Brain microvascular endothelial cell (primary cell): ENCODE measurements around the gene ARHGAP10.
A peak's percentile ranks its signal among the peaks of the same experiment; 100 is the strongest.

Experiments used
- DNase-seq: peaks from one replicate; pipeline ENCODE4 v3.0.0-alpha.2; 2020
- H3K27ac ChIP-seq: fragments of 250-450 bp; sonication (Bioruptor Pico); 2 replicates; pipeline ENCODE4 v1.5.1; 2020; ENCODE audit warnings: mild to moderate bottlenecking, moderate library complexity
- H3K27me3 ChIP-seq: fragments of 250-450 bp; sonication (Bioruptor Pico); replicated peaks from 2 replicates; pipeline ENCODE4 v1.5.1; 2020; ENCODE audit warnings: mild to moderate bottlenecking
- H3K36me3 ChIP-seq: fragments of 250-450 bp; sonication (Bioruptor Pico); replicated peaks from 2 replicates; pipeline ENCODE4 v1.5.1; 2020; ENCODE audit warnings: mild to moderate bottlenecking
- H3K4me3 ChIP-seq: 2 replicates; pipeline ENCODE4 v1.5.1; 2011; ENCODE audit warnings: low read depth, mild to moderate bottlenecking, control low read depth, low read length, moderate library complexity
- in situ Hi-C: cut with HindIII; loops from 2 replicates; pipeline ENCODE4 v1.10.0; 2017; ENCODE audit warnings: low sequenced_read_pairs, low pct_ligation_motif_present
- TF ChIP-seq, protein P1 (sequence below): IDR thresholded peaks from 2 replicates; pipeline ENCODE4 v1.5.1; 2011; ENCODE audit warnings: low read depth, mild to moderate bottlenecking, moderate library complexity, low read length, control low read depth, inconsistent platforms; ENCODE audit errors: missing control alignments

The ARHGAP10 gene

DNA sequence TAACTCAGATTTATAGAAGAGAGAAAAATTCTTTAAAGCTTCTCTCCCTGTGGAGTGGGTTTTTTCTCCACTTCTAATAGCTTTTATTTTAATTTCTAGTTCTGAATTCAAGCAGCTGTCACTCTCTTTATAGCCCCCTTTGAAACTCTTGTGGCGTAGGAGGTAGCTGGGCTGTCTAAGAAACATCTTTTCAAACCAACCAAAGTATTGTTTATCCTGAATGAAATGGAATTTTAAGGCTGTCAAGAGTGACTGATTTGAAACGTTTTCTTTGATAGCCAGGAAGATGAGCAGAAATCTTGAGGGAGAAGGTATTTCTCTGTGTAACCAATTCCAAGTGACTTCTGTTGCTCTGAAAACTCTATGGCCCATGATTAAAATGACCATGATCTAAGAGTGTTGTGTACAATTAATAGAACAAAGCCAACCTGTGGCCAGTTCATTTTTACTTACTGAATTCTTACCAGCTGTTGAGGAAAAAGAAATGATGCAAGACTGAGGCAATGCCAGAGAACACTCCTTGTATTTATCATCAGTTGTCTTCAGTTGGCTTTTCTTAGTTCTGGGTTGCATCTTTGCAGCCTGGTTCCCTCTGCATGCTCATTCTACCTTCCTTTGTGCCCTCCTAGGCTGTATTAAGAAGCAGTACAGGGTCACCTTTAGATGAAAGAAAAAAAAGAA, 298.4 kb downstream of the ARHGAP10 start:
- H3K36me3 ChIP-seq, result no peaks in the 10 kb centered on the region
- DNase-seq, result no peak
- no peaks in the 10 kb centered on the region for H3K27me3 ChIP-seq
- in situ Hi-C loops, result no loop called here
- no peak overlapping the region for H3K27ac ChIP-seq
- TF ChIP-seq, protein P1, sequence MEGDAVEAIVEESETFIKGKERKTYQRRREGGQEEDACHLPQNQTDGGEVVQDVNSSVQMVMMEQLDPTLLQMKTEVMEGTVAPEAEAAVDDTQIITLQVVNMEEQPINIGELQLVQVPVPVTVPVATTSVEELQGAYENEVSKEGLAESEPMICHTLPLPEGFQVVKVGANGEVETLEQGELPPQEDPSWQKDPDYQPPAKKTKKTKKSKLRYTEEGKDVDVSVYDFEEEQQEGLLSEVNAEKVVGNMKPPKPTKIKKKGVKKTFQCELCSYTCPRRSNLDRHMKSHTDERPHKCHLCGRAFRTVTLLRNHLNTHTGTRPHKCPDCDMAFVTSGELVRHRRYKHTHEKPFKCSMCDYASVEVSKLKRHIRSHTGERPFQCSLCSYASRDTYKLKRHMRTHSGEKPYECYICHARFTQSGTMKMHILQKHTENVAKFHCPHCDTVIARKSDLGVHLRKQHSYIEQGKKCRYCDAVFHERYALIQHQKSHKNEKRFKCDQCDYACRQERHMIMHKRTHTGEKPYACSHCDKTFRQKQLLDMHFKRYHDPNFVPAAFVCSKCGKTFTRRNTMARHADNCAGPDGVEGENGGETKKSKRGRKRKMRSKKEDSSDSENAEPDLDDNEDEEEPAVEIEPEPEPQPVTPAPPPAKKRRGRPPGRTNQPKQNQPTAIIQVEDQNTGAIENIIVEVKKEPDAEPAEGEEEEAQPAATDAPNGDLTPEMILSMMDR, result no peak
- H3K4me3 ChIP-seq, result no peak overlapping the region

DNA sequence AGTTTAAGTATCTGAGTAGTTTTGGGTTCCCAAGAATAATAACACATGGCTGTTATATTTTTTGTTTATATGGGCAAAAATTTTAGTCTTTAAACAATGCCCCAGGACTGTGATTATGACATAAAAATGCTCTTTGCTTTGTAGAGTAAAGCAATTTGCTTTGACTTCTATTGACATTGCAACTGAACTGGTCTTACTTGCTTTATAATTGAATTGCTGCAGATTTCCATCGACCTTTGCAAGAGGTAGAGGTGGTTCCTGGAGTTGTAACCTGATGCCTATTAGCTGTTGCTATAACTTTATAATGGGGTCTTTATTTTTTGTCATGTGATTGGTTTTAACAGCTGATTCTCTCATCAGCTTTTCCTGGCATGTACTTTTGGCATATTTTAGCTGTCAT, 302.9 kb downstream of the ARHGAP10 start:
- Histone ChIP-seq H3K27me3 (no peaks in the 10 kb centered on the region), H3K27ac (no peak overlapping the region), H3K36me3 (no peaks in the 10 kb centered on the region), H3K4me3 (no peak overlapping the region)
- no peak for DNase-seq
- in situ Hi-C loops, result no loop called here
- TF ChIP-seq, protein P1, result no peak

GRCh38 chr4:148041606-148042329, 309.9 kb downstream of the ARHGAP10 start:
- in situ Hi-C loops, result no loop called here
- no peaks in the 10 kb centered on the region for H3K27me3 ChIP-seq
- H3K27ac ChIP-seq, result no peak overlapping the region
- H3K36me3 ChIP-seq, result no peaks in the 10 kb centered on the region
- TF ChIP-seq, protein P1, result no peak
- no peak for DNase-seq
- no peak overlapping the region for H3K4me3 ChIP-seq

- no peak overlapping the region for H3K27ac ChIP-seq
- H3K36me3 ChIP-seq, result peaks cover 4% of the 10 kb centered on the region
- no peak for DNase-seq
- TF ChIP-seq, protein P1, result no peak
- H3K27me3 ChIP-seq, result no peaks in the 10 kb centered on the region
- in situ Hi-C loops, result no loop called here
- H3K4me3 ChIP-seq, result no peak overlapping the region
These were observed 312.4 kb downstream of the ARHGAP10 start for GRCh38 chr4:148044089-148044911.

GRCh38 chr4:148044912-148045352, 313.0 kb downstream of the ARHGAP10 start:
- H3K27me3 ChIP-seq, result no peaks in the 10 kb centered on the region
- H3K27ac ChIP-seq, result no peak overlapping the region
- no peak for DNase-seq
- no peak overlapping the region for H3K4me3 ChIP-seq
- TF ChIP-seq, protein P1, result peak; percentile 48
- peaks cover 4% of the 10 kb centered on the region for H3K36me3 ChIP-seq
- in situ Hi-C loops, result no loop called here
